Activated T-cell treated with anti-CD3 and anti-CD28 coated beads, Interleukin-2, amount 50 U/mL, for 4 hours (primary cell): Measurements from ENCODE around the gene ADAM33. TPM values are rescaled to one million over a fixed set of nuclear protein-coding genes. Genes with fewer than 3 reads are reported as not detected.

Source experiments
- ATAC-seq, 2 donors: fragments of 200-7000 bp; cut with Tn5 transposase; one replicate each; pipeline ENCODE4 v1.10.0; 2021
- DNase-seq: peaks from one replicate; pipeline ENCODE4 v3.0.0-alpha.2; 2020
- H3K27me3 Mint-ChIP-seq: one replicate; pipeline ENCODE4 v1.8.0; 2021; ENCODE audit warnings: low read depth, mixed read lengths
- H3K36me3 Mint-ChIP-seq: one replicate; pipeline ENCODE4 v1.8.0; 2022; ENCODE audit warnings: mixed read lengths; ENCODE audit not compliant: insufficient read depth
- H3K4me1 Mint-ChIP-seq: one replicate; pipeline ENCODE4 v1.8.0; 2021; ENCODE audit warnings: low read depth, mixed read lengths
- H3K4me3 Mint-ChIP-seq: one replicate; pipeline ENCODE4 v1.8.0; 2021; ENCODE audit warnings: mild to moderate bottlenecking, moderate library complexity, mixed read lengths
- H3K9me3 Mint-ChIP-seq: one replicate; pipeline ENCODE4 v1.8.0; 2021; ENCODE audit warnings: mixed read lengths
- total RNA-seq, 3 donors: library from RNA; stranded (reverse); gene quantifications; one replicate each; pipeline ENCODE4 v1.2.1, GENCODE V29; 2021

Gene ADAM33
- total RNA-seq, 3 donors from 2014 or later: not detected

DNA sequence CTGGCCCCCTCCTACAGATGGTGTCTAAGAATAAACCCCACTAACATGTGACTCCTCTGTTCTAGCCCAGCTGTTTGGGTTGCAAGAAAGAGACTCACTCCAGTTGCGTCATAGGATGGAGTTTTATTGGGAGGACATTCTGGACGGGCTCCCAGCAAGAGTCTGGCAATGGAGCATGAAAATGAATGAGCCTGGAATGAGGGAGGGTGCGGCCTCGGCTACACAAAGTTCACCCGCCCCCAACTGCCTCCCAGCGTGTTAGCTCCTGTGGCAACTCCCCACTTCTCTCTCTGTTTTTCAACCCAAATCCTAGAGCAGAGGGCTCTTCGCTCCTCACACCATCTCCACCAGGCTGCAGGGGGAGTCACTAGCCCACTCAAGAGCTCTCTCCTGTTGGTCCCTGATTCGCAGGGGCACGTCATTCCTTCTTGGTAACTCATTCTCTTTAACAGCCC is 5.1 kb upstream of the ADAM33 start:
- Mint-ChIP-seq H3K27me3 (peaks cover 21% of the 10 kb centered on the region), H3K4me3 (no peak overlapping the region), H3K9me3 (no peaks in the 10 kb centered on the region), H3K36me3 (no peaks in the 10 kb centered on the region), H3K4me1 (no peaks in the 10 kb centered on the region)
- DNase-seq (no peak), ATAC-seq (no peak)

DNA sequence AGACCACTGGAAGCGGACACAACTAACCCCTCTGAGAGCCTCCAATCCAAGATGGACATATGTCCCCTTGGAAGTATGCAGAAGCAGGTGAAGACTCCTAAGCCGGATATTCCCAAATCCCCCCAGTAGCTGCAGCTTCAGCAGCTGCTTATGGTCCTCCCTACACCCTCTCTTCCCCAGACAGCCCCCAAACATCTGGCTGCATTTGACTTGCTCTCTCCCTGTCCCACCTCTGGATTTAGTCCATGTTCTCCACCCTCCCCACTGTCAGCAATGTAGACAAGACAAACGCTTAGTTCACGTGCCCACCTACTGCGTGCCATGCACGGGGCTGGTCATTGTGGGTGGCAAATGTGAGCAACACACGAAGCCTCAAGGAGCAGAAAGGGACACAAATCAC is 4.6 kb upstream of the ADAM33 start:
- H3K27me3 Mint-ChIP-seq: peaks cover 21% of the 10 kb centered on the region
- no peak for ATAC-seq
- DNase-seq: no peak

DNA sequence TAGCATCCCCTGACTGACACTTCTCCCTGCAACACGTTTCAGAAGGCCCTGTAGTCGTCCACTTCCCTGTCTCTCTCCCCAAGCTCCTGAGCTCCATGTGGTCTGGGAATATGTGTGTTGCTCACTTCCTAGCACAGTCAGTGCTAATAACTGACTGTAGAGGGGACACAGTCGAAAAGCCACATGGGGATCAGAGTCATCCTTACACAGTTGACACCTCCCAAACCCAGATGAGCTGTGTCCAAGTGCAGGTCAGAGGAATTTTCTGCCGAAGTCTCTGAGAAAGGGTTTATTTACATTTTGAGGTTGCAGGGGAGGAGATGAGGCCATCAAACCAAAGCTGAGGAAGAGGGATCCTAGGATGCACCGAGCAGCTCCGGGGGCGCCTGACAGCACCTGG is 3.5 kb upstream of the ADAM33 start:
- Mint-ChIP-seq H3K36me3 (no peaks in the 10 kb centered on the region), H3K9me3 (no peaks in the 10 kb centered on the region), H3K27me3 (peaks cover 31% of the 10 kb centered on the region), H3K4me3 (no peak overlapping the region), H3K4me1 (peaks cover 2% of the 10 kb centered on the region)
- DNase-seq (no peak), ATAC-seq (no peak)

More for the DNA sequence above, 4.6 kb upstream of the ADAM33 start:
- Mint-ChIP-seq H3K4me1 (no peaks in the 10 kb centered on the region), H3K4me3 (no peak overlapping the region), H3K36me3 (no peaks in the 10 kb centered on the region), H3K9me3 (no peaks in the 10 kb centered on the region)

DNA sequence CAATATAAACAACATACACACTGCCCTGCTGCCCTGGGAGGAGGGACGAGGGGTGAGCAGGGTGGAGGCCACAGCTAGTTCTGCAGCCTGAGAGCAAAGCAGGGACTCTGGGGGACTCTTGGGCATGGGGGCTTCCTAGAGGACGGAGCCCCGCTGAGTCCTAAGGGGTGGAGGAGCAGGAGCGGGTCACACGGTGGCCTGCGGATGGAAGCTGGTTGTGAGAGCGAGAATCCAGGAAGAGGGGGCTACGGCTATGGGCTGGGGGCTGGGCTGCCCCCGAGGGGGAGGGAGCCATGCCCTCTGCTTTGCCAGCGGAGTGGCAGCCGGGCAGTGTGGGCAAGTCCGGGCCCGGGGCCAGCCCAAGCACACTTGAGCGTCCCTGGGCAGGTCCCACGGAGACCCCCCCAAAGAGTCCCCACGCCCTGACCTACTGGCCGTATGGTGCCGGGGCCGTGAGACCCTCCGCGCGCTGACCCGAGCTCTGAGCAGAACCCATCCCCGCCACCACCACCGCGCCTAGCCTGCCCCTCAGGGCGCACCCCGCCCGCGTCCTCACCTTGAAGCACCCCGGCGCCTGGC is 369 bp downstream of the ADAM33 start:
- ATAC-seq (no peak), DNase-seq (no peak)
- Mint-ChIP-seq H3K36me3 (no peaks in the 10 kb centered on the region), H3K4me3 (no peak overlapping the region), H3K27me3 (peaks cover 46% of the 10 kb centered on the region), H3K9me3 (no peaks in the 10 kb centered on the region), H3K4me1 (peaks cover 5% of the 10 kb centered on the region)

DNA sequence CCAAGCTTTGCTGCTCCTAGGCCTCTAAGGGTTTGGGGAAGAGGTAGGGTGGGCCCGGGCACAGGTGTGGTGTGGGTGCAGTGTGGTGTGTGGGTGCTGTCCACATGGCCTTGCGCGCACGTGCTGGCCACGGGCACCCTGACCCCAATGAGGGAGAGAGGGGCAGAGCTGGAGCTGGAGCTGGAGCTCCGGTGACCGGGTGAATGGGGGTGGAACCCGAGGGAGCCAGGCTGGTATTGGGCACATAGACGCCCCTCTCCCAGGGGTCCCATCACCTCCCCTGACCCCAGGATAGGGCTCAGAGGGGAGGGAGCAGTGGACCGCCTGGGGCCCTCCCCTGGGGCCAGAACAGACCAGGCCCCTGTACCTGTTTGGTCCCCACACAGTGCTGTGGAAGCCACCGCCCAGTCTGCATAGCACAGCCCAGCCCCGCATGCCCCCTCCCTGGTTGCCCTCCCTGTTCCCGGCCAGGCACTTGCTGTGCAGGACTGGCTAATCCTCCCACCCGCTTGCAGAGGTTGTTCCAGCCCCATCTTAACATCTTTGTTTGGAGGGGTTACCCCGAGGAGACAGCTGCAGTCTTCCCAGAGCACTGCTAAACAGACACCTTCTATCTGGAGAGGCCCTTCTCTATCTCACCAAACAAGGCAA is 984 bp downstream of the ADAM33 start:
- Mint-ChIP-seq H3K4me3 (no peak overlapping the region), H3K27me3 (peaks cover 50% of the 10 kb centered on the region)
- DNase-seq: no peak

DNA sequence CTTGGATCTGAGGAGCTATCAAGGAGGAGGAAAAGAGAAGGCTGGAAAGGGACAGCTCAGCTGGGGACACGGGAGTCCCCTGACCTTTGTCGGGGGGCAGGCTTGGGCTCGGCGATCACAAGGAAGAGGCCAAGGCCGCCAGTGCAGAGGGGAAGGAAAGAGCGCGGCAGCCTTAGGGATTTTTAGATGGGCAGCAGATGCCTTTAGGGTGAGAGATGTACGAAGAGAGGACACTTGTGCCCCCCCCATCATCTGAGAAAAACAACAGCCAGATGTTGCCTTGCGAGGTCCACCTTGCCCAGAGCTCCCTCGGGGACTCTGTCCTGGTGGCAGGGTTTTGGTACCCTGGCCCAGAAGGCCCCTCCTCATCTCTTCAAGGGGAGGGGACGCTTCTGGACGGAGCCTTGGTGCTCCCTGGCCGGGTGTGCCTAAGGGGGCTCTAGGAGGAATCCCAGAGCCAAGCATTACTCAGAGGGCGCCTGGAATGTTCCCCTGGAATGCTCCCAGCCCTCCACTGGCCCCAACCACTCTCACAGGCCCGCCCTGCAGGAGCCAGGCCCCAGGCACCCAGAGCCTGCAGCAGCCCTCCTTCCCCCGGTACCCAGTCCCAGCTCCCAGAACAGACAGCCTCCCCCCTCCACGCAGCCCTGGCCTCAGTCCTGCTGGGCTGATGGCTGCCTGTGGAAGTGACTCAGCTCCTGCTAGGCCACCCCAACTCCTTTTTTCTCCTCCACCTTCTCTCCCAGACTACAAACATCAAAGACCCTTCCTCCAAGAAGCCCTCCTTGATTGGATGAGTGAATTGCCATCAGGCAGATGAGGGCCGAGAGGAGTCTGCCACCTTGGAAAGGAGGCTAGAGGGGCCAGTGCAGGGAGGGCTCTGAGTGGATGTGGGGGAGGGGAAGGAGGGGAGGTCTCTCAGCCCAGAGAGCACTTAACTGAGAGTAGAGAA is 1.8 kb downstream of the ADAM33 start:
- H3K9me3 Mint-ChIP-seq: no peaks in the 10 kb centered on the region
- no peak for ATAC-seq
- H3K27me3 Mint-ChIP-seq: peaks cover 58% of the 10 kb centered on the region

More for the DNA sequence above, 984 bp downstream of the ADAM33 start:
- no peak for ATAC-seq
- Mint-ChIP-seq H3K36me3 (no peaks in the 10 kb centered on the region), H3K4me1 (peaks cover 5% of the 10 kb centered on the region), H3K9me3 (no peaks in the 10 kb centered on the region)

DNA sequence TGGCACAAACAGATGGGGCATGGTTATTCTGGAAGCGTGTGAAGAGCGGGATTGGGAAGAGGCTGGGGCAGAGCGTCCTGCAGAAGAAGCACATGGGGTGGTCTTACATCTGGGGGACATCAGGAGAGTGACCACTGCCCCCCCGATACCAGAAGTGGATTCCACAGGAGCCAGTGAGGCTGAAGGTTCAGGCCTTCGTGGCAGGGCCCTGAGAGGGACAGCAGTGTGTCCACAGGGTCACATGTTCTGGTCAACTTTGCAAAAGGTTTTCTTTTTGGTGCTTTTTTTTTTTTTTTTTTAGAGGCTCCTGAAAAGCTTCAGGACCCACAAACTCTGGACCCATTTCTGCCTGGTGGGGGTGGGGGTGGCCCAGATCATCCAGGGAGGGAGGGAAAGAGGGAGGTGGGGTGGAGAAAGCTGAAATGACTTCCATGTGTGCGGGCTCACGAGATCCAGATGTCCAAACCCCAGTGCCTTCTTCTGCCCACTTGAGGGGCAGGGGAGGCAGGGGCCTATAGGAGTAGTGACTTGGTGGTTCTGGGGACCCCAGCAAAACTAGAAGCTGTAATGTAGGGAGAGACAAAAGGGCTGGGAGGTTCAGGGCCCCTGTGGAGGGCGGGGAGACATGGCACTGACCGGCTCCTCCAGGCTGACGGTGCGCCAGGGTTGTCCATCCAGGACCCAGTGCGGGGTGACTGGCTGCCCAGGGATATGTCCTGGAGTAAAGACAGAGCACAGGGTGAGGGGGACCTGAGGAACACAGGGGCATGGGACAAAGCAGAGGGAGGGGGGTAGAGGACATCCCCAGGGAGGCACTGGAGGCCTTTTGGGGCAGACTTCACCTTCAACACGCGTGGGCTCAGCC is 2.7 kb downstream of the ADAM33 start:
- no peak for DNase-seq
- Mint-ChIP-seq H3K27me3 (peaks cover 61% of the 10 kb centered on the region), H3K4me3 (no peak overlapping the region), H3K4me1 (peaks cover 5% of the 10 kb centered on the region), H3K36me3 (no peaks in the 10 kb centered on the region), H3K9me3 (no peaks in the 10 kb centered on the region)
- no peak for ATAC-seq

More for the DNA sequence above, 1.8 kb downstream of the ADAM33 start:
- Mint-ChIP-seq H3K4me1 (peaks cover 5% of the 10 kb centered on the region), H3K36me3 (no peaks in the 10 kb centered on the region), H3K4me3 (no peak overlapping the region)
- DNase-seq: no peak

DNA sequence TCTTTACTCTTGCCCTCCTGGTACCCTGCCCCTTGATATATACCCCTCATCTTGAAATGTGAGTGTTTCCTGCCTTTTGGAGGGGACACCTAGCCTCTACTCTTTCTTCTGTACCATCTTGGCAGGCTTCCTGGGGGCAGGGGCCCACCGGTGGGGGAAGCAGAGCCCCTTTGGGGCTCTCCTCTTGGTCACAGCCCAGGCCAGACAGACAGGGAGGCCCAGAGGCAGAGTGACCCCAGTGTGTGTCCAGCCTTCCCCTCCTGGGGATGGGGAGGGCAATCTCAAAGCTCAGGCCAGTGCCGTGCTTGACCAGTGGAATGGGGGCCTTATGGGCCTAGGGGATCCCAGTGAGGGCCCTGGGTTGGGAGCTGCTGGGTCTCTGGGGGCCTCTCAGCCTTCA is 3.6 kb downstream of the ADAM33 start:
- Mint-ChIP-seq H3K9me3 (no peaks in the 10 kb centered on the region), H3K4me3 (no peak overlapping the region), H3K27me3 (peaks cover 59% of the 10 kb centered on the region), H3K4me1 (peaks cover 5% of the 10 kb centered on the region), H3K36me3 (no peaks in the 10 kb centered on the region)
- ATAC-seq (no peak), DNase-seq (no peak)

DNA sequence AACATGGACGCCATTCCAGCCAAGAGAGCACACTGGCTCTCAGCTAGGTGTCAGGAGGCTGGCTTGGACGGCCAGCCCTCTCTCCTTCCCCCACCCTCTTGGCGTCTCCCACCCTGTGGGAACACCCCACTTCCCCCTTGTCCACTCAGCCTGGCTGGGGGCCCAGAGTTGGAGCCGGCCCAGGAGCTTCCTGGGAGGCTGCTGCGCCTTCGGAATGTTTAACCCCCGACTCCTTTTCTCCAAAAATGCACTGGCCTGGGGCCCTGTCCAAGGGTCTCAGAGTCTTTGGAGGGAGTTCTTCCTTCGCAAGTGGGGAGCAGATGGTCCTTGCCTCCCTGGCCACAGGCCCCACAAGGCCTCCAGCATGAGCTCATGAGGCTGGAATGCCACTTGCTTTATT is 4.1 kb downstream of the ADAM33 start:
- ATAC-seq (no peak), DNase-seq (no peak)
- Mint-ChIP-seq H3K36me3 (no peaks in the 10 kb centered on the region), H3K4me1 (peaks cover 8% of the 10 kb centered on the region), H3K4me3 (no peak overlapping the region), H3K27me3 (peaks cover 58% of the 10 kb centered on the region), H3K9me3 (no peaks in the 10 kb centered on the region)

DNA sequence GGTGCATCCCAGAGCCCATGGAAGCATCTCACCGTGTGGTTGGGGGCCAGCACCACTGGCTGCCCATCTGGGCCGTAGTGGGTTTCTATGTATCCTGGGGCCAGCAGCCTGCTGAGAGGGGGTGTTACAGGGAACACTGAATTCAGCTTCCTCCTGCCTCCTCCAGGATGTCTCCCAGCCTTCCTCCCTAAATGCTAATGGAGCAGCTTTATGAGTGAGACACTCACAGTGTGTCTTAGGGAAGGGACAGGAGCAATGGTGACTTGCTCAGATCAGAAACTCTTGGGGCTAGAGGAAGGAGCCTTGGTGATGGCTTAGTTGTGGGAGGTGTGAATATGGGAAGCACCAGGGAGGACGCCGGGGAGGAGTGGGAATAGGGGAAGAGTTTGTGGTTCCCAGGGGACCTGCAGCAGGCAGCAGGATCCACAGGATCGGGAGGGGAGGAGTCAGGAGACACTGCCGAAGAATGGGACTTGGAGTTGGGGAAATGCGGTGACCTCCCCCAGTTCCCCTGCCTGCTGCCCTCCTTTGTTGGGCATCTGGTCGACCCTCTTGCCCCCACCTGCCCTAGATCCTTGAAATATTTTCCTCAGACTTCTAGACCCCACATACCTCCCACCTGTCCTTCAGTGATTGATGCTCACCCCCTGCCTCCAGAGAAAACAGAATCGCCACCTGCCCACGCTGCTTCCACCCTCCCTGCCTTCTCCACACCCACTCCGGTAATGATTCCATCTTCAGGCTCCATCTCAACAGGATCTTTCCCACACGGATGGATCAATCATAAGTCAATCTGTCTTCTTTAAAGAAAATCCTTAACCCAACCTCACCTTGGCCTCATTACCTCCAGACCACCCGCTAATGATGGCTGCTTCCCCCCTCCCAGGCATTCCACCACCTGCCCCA is 6.6 kb downstream of the ADAM33 start:
- no peak overlapping the region for H3K4me3 Mint-ChIP-seq
- DNase-seq (no peak), ATAC-seq (no peak)
- H3K27me3 Mint-ChIP-seq: peaks cover 62% of the 10 kb centered on the region
- no peaks in the 10 kb centered on the region for H3K9me3 Mint-ChIP-seq
- no peaks in the 10 kb centered on the region for H3K36me3 Mint-ChIP-seq
- H3K4me1 Mint-ChIP-seq: peaks cover 10% of the 10 kb centered on the region

DNA sequence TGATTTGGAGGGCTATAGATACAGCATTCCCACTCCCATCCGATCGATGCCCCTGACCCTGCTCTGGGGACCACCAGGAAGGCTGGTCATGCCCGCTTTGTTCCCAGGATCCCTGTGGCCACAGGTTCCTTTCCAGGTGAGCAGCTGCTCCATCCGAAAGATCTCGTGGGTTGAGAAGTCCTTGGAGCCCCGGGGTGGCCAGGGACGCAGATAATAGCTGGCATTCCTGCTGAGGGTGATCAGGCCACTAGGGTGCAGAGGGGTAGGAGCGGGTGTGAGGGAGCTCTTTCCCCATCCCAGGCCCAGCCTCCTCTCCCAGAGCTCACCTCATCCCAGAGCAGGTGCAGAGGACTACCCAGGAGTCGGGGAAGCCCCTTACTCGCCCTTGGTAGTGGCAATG is 7.4 kb downstream of the ADAM33 start:
- Mint-ChIP-seq H3K4me1 (peaks cover 10% of the 10 kb centered on the region), H3K27me3 (peaks cover 64% of the 10 kb centered on the region), H3K9me3 (no peaks in the 10 kb centered on the region), H3K4me3 (no peak overlapping the region), H3K36me3 (no peaks in the 10 kb centered on the region)
- ATAC-seq: no peak
- DNase-seq: no peak

DNA sequence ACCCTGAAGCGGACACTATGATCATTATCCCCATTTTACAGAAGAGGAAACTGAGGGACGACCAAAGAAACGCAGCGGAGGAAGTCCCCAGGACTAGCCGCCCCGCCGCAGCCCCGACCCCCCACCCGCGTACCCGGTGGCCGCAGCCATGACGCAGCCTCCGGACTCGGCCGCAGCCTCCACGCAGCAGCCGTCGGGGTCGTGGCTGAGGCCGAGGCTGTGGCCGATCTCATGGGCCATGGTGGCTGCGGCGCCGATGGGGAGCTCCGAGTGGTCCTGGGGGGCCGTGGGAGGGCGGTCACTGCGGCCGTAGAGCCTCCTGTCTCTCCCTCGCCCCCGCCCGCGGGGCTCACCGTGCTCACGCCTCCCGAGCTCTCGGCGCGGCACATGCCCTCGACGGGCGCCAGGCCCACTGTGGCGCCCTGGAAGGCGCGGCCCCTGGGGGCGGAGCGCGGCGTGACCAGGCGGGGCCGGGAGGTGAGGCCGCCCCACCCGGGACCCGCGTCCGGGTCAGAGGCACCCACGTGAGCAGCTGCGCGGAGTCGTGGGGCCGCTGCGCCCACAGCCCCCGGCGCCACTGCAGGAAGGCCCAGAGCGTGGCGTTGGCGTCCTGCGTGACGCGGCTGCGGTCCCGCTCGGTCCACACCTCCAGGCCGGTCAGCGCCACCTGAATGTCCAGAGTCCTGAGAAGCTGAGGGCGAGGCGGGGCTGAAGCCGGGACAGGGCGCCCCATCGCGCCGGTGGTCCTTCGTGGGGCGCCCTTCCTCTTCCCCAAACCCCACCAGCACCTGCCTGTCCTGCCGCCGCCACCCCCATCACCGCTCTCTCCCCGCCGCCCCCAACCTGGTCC is 8.4 kb downstream of the ADAM33 start:
- no peak overlapping the region for H3K4me3 Mint-ChIP-seq
- H3K27me3 Mint-ChIP-seq: peaks cover 61% of the 10 kb centered on the region
- no peak for DNase-seq
- no peak for ATAC-seq
- H3K36me3 Mint-ChIP-seq: no peaks in the 10 kb centered on the region
- H3K9me3 Mint-ChIP-seq: no peaks in the 10 kb centered on the region
- H3K4me1 Mint-ChIP-seq: peaks cover 10% of the 10 kb centered on the region
